Caco-2 (cell line): ENCODE results near the gene TNFRSF8. TPM values are rescaled to one million over a fixed set of nuclear protein-coding genes. Genes with fewer than 3 reads are reported as not detected.

Experiments used
- BruUV-seq: library from RNA; stranded (reverse); fragments of 400-500 nt; replicated peaks from 2 replicates; lab custom pipeline; 2021; lab: Mats Ljungman, UMichigan
- CTCF ChIA-PET: fragments of 300-600 bp; sonication (Branson Sonifier 250); formaldehyde crosslinking; loops from one replicate; lab custom pipeline; 2022; ENCODE audit warnings: antibody characterized with exemption; lab: Charles Lee
- POLR2A ChIA-PET: fragments of 300-600 bp; sonication (Branson Sonifier 250); formaldehyde crosslinking; loops from one replicate; lab custom pipeline; 2022; ENCODE audit warnings: antibody characterized with exemption; lab: Charles Lee
- DNase-seq, 2 experiments: peaks; one replicate each; pipeline versions ENCODE4 v3.0.0 to v3.0.0-alpha.2; 2020 to 2022
- H3K27me3 ChIP-seq: replicated peaks from 2 replicates; pipeline ENCODE4 v1.6.0; 2011; ENCODE audit warnings: low read length; ENCODE audit not compliant: control insufficient read depth, insufficient read depth
- H3K36me3 ChIP-seq: 2 replicates; pipeline ENCODE4 v1.5.1; 2011; ENCODE audit warnings: low read length; ENCODE audit not compliant: control insufficient read depth, insufficient read depth
- H3K4me1 ChIP-seq: fragments of 250-450 bp; sonication (Bioruptor Pico); 2 replicates; pipeline ENCODE4 v1.5.1; 2020; ENCODE audit warnings: mild to moderate bottlenecking
- H3K4me3 ChIP-seq: 2 replicates; pipeline ENCODE4 v1.5.1; 2011; ENCODE audit warnings: low read depth, mild to moderate bottlenecking, control low read depth, low read length
- H3K9me3 ChIP-seq: fragments of 250-450 bp; sonication (Bioruptor Pico); 2 replicates; pipeline ENCODE4 v1.5.1; 2020; ENCODE audit warnings: mild to moderate bottlenecking, moderate library complexity
- H3K27ac Mint-ChIP-seq: one replicate; pipeline ENCODE4 v1.8.0; 2022; ENCODE audit warnings: mixed read lengths; ENCODE audit not compliant: unreplicated experiment
- H3K27me3 Mint-ChIP-seq: one replicate; pipeline ENCODE4 v1.8.0; 2022; ENCODE audit warnings: mixed read lengths; ENCODE audit not compliant: insufficient read depth, unreplicated experiment
- H3K36me3 Mint-ChIP-seq: one replicate; pipeline ENCODE4 v1.8.0; 2022; ENCODE audit warnings: mild to moderate bottlenecking, mixed read lengths; ENCODE audit not compliant: insufficient read depth, unreplicated experiment
- H3K4me1 Mint-ChIP-seq: one replicate; pipeline ENCODE4 v1.8.0; 2022; ENCODE audit warnings: low read depth, mixed read lengths; ENCODE audit not compliant: unreplicated experiment
- H3K4me3 Mint-ChIP-seq: one replicate; pipeline ENCODE4 v1.8.0; 2022; ENCODE audit warnings: mild to moderate bottlenecking, moderate library complexity, mixed read lengths; ENCODE audit not compliant: unreplicated experiment
- H3K9me3 Mint-ChIP-seq: one replicate; pipeline ENCODE4 v1.8.0; 2022; ENCODE audit warnings: mixed read lengths; ENCODE audit not compliant: unreplicated experiment
- intact Hi-C: fragments of 100-400 bp; cut with micrococcal nuclease; formaldehyde crosslinking; loops from one replicate; pipeline ENCODE4 v1.10.0; 2022; ENCODE audit not compliant: unreplicated experiment
- total RNA-seq: library from RNA; stranded (reverse); gene quantifications from 2 replicates; pipeline ENCODE4 v1.2.3, GENCODE V29; 2022
- TF ChIP-seq, protein P1 (sequence below), 2 experiments: fragments of 200-600 bp in 1 of 2; IDR thresholded peaks; 1 replicate in 1 of 2; 2 replicates in 1 of 2; pipeline versions ENCODE4 v1.5.1 to v1.8.0; 2011 to 2022; ENCODE audit warnings: antibody characterized with exemption in 1 of 2, control low read depth in 1 of 2, inconsistent platforms in 1 of 2, low read depth in 1 of 2, low read length in 1 of 2, mild to moderate bottlenecking in 1 of 2, moderate library complexity in 1 of 2; ENCODE audit not compliant: insufficient read depth in 1 of 2, severe bottlenecking in 1 of 2, unreplicated experiment in 1 of 2

Gene TNFRSF8
- total RNA-seq, 1 experiment from 2014 or later: not detected

DNA sequence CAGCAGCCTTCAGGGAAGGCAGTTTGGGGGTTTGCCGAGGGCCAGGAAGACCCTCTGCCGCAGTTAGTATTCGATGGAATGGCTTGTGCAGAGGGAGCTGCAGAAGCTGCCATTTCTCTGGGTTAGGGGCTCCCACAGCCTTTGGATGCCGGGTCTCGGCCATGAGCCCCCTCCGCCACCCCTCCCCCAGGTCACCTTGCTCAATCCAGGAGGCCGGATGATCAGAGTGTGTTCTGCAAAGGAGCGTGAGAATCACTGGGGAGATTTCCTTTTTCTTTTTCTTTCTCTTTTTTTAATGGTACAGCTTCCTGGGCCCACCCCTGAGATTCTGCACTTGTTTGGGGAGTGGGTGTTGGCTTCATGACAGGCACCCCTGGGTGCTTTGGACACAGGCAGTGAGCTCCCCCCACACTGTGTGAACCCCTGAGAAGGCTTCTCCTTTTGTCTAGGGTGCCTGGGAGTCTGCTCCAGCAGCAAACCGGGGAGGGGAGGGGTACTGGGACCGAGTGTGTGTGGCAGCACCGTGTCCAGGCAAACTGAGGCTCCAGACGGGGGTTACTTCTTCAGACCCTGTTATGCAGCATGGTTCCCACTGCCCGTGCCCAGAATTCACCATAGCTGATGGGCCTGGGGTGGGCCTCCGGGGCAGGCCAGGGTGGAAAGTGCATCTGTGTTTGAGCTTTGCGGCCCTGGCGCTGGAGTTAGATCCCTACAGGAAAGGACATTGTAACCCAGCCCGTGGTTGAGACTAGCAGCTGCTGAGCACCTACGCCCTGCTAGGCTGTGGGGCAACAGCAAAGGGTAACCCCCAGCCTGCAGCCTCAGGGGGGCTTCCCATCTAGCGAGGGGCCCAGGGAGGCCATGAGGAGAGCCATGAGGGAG, 122.2 kb downstream of the TNFRSF8 start:
- H3K27ac Mint-ChIP-seq: no peak overlapping the region
- H3K4me3 ChIP-seq: no peak overlapping the region
- intact Hi-C loops: no loop called here
- H3K9me3 ChIP-seq: no peaks in the 10 kb centered on the region
- no peaks in the 10 kb centered on the region for H3K27me3 ChIP-seq
- TF ChIP-seq, protein P1, sequence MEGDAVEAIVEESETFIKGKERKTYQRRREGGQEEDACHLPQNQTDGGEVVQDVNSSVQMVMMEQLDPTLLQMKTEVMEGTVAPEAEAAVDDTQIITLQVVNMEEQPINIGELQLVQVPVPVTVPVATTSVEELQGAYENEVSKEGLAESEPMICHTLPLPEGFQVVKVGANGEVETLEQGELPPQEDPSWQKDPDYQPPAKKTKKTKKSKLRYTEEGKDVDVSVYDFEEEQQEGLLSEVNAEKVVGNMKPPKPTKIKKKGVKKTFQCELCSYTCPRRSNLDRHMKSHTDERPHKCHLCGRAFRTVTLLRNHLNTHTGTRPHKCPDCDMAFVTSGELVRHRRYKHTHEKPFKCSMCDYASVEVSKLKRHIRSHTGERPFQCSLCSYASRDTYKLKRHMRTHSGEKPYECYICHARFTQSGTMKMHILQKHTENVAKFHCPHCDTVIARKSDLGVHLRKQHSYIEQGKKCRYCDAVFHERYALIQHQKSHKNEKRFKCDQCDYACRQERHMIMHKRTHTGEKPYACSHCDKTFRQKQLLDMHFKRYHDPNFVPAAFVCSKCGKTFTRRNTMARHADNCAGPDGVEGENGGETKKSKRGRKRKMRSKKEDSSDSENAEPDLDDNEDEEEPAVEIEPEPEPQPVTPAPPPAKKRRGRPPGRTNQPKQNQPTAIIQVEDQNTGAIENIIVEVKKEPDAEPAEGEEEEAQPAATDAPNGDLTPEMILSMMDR (IDR thresholded peaks at IDR 0.05; ENCODE audit: insufficient read depth in 1 of 2, low read depth in 1 of 2, low read length in 1 of 2, severe bottlenecking in 1 of 2, unreplicated experiment in 1 of 2): no peak
- no peaks in the 10 kb centered on the region for H3K9me3 Mint-ChIP-seq
- H3K4me1 Mint-ChIP-seq: peaks cover 13% of the 10 kb centered on the region
- DNase-seq: no peak
- no peaks in the 10 kb centered on the region for H3K27me3 Mint-ChIP-seq
- ChIA-PET POLR2A (no interaction called here), CTCF (no interaction called here)
- H3K36me3 ChIP-seq: no peaks in the 10 kb centered on the region
- no peaks in the 10 kb centered on the region for H3K36me3 Mint-ChIP-seq
- no TSS peak for BruUV-seq
- no peak overlapping the region for H3K4me3 Mint-ChIP-seq
- H3K4me1 ChIP-seq: no peaks in the 10 kb centered on the region

DNA sequence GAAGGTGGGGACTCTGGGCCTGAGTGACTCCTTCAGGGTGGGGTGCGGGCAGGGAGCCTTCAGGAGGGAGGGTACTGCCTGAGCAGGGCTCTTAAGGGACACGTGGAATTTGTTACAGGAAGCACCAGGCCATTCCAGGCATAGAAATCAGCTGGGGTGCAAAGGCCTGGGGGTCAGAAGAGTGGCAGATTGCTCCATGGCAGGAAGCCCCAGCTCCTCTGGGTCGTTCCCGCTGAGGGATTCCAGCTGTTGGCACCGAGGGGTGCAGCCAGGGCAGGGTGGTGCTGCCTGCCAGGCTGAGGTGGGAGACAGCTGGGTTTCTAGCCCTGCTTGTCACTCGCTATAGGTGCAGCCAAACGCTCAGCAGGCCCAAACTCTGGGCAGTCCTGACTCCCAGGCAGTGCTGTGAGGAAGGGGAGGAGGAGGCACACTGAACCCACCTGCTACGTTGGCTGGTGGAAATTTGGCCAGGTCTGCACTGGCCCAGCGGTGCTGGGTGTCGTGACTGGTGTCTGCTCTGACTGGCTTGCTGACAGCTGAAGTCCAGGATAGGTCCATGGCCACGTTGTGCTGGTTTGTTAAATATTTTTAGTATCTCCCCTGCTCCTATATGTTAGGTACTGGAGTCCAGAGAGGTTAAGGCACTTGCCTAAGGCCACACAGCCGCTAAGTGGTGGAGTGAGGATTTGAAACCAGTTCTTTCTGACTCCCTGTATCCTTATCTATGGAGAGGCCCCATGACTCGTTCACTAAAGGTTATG, 123.0 kb downstream of the TNFRSF8 start:
- H3K27me3 ChIP-seq: no peaks in the 10 kb centered on the region
- POLR2A ChIA-PET: no interaction called here
- CTCF ChIA-PET: no interaction called here

DNA sequence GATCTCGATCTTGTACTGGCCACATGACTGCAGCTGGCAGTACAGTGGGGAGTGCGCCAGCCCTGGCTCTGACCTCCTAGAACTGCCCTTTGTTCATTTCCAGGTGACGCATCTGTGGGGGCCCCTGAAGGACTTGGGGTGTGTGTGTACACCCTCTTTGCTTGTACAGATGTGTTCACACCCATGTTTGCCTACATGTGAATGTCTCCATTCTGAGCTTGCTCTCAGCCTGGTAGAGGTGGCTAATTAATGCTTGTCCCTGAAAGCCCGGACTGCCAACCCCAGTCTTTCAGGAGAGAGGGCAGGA, 123.5 kb downstream of the TNFRSF8 start:
- TF ChIP-seq, protein P1 (IDR thresholded peaks at IDR 0.05; ENCODE audit: insufficient read depth in 1 of 2, low read depth in 1 of 2, low read length in 1 of 2, severe bottlenecking in 1 of 2, unreplicated experiment in 1 of 2): no peak
- BruUV-seq: no TSS peak
- Mint-ChIP-seq H3K4me1 (peaks cover 13% of the 10 kb centered on the region), H3K4me3 (no peak overlapping the region), H3K9me3 (no peaks in the 10 kb centered on the region), H3K36me3 (no peaks in the 10 kb centered on the region), H3K27ac (no peak overlapping the region), H3K27me3 (no peaks in the 10 kb centered on the region)
- no peaks in the 10 kb centered on the region for H3K36me3 ChIP-seq
- CTCF ChIA-PET: no interaction called here
- no peaks in the 10 kb centered on the region for H3K4me1 ChIP-seq
- no peaks in the 10 kb centered on the region for H3K9me3 ChIP-seq
- DNase-seq: no peak
- no peaks in the 10 kb centered on the region for H3K27me3 ChIP-seq
- H3K4me3 ChIP-seq: no peak overlapping the region
- intact Hi-C loops: no loop called here
- POLR2A ChIA-PET: no interaction called here

More for the DNA sequence above, 123.0 kb downstream of the TNFRSF8 start:
- H3K4me1 Mint-ChIP-seq: peaks cover 13% of the 10 kb centered on the region
- Histone ChIP-seq H3K4me3 (no peak overlapping the region), H3K4me1 (no peaks in the 10 kb centered on the region), H3K9me3 (no peaks in the 10 kb centered on the region), H3K36me3 (no peaks in the 10 kb centered on the region)
- no peak overlapping the region for H3K4me3 Mint-ChIP-seq
- intact Hi-C loops: no loop called here
- no peak overlapping the region for H3K27ac Mint-ChIP-seq
- no peaks in the 10 kb centered on the region for H3K36me3 Mint-ChIP-seq
- DNase-seq: no peak
- TF ChIP-seq, protein P1 (IDR thresholded peaks at IDR 0.05; ENCODE audit: insufficient read depth in 1 of 2, low read depth in 1 of 2, low read length in 1 of 2, severe bottlenecking in 1 of 2, unreplicated experiment in 1 of 2): no peak
- no peaks in the 10 kb centered on the region for H3K27me3 Mint-ChIP-seq
- BruUV-seq: no TSS peak
- no peaks in the 10 kb centered on the region for H3K9me3 Mint-ChIP-seq
